GM12878 (cell line): ENCODE data around the gene KBTBD2. TPM values are rescaled to one million over a fixed set of nuclear protein-coding genes. Genes with fewer than 3 reads are reported as not detected.

Experiments
- ATAC-seq: fragments of 200-7000 bp; cut with Tn5 transposase; 3 replicates; pipeline ENCODE4 v1.9.1; 2020; ENCODE audit warnings: mild to moderate bottlenecking, moderate library complexity
- BruUV-seq: library from RNA; stranded (reverse); fragments of 400-500 nt; replicated peaks from 2 replicates; lab custom pipeline; 2021; lab: Mats Ljungman, UMichigan
- CTCF ChIA-PET: fragments of 300-600 bp; sonication (Branson Sonifier 250); formaldehyde crosslinking; extraction: SDS; loops from one replicate; lab custom pipeline; 2021; ENCODE audit warnings: inconsistent platforms; lab: Yijun Ruan, JAX
- POLR2A ChIA-PET: fragments of 350-600 bp; formaldehyde crosslinking; extraction: SDS; loops from one replicate; lab custom pipeline; 2021; ENCODE audit warnings: inconsistent platforms; lab: Charles Lee
- RAD21 ChIA-PET: fragments of 300-600 bp; sonication (Branson Sonifier 250); formaldehyde crosslinking; loops from one replicate; lab custom pipeline; 2023; ENCODE audit warnings: antibody characterized with exemption; ENCODE audit not compliant: unreplicated experiment; lab: Charles Lee
- SMC1A ChIA-PET: fragments of 300-600 bp; sonication (Branson Sonifier 250); formaldehyde crosslinking; loops from one replicate; lab custom pipeline; 2023; ENCODE audit not compliant: unreplicated experiment, uncharacterized antibody; lab: Charles Lee
- DNase-seq: peaks from one replicate; pipeline ENCODE4 v3.0.0-alpha.2; 2011; ENCODE audit warnings: low read depth, low spot score
- FAIRE-seq: peaks from 3 replicates; lab custom pipeline; 2011; peaks lifted over from hg19 to GRCh38; lab: Jason Lieb, UNC
- H2AFZ ChIP-seq: 2 replicates; pipeline ENCODE4 v1.6.0; 2011; ENCODE audit warnings: low read depth, low read length, control low read depth; ENCODE audit not compliant: control insufficient read depth
- H3K27ac ChIP-seq: 2 replicates; pipeline ENCODE4 v1.5.1; 2011; ENCODE audit warnings: control low read depth; ENCODE audit not compliant: control insufficient read depth, insufficient read depth
- H3K27me3 ChIP-seq, 2 experiments: replicated peaks in 1 of 2; 2 replicates each; pipeline versions ENCODE4 v1.6.0 to v1.6.1; 2011; ENCODE audit warnings: low read length in 1 of 2; ENCODE audit not compliant: control insufficient read depth in 2 of 2, insufficient read depth in 2 of 2
- H3K36me3 ChIP-seq, 2 experiments: 2 replicates each; pipeline ENCODE4 v1.5.1; 2011; ENCODE audit warnings: low read length in 1 of 2; ENCODE audit not compliant: control insufficient read depth in 2 of 2, insufficient read depth in 2 of 2
- H3K4me1 ChIP-seq: 2 replicates; pipeline ENCODE4 v1.6.1; 2011; ENCODE audit warnings: mild to moderate bottlenecking, low read length, moderate library complexity, mixed read lengths; ENCODE audit not compliant: control insufficient read depth, insufficient read depth
- H3K4me2 ChIP-seq: 2 replicates; pipeline ENCODE4 v1.6.0; 2011; ENCODE audit warnings: control low read depth; ENCODE audit not compliant: control insufficient read depth, insufficient read depth
- H3K4me3 ChIP-seq: fragments of 200-600 bp; sonication (generic); 2 replicates; pipeline ENCODE4 v1.5.1; 2016
- H3K79me2 ChIP-seq: 2 replicates; pipeline ENCODE4 v1.6.0; 2011; ENCODE audit warnings: low read length; ENCODE audit not compliant: control insufficient read depth, insufficient read depth
- H3K9ac ChIP-seq: 2 replicates; pipeline ENCODE4 v1.8.0; 2011; ENCODE audit warnings: low read length, control low read depth, mixed read lengths; ENCODE audit not compliant: control insufficient read depth, insufficient read depth
- H3K9me3 ChIP-seq: replicated peaks from 3 replicates; pipeline ENCODE4 v1.5.1; 2011; ENCODE audit warnings: mild to moderate bottlenecking, low read length; ENCODE audit not compliant: control insufficient read depth, insufficient read depth
- H4K20me1 ChIP-seq: 2 replicates; pipeline ENCODE4 v1.6.0; 2011; ENCODE audit not compliant: control insufficient read depth, insufficient read depth
- ATF7 ChIP-seq: fragments of 450-650 bp; IDR thresholded peaks from 2 replicates; pipeline ENCODE4 v1.6.1; 2016; ENCODE audit warnings: low read depth, mild to moderate bottlenecking
- CHD4 ChIP-seq: fragments of 200-600 bp; sonication (generic); IDR thresholded peaks from 2 replicates; pipeline ENCODE4 v1.6.1; 2016; ENCODE audit warnings: mild to moderate bottlenecking
- DPF2 ChIP-seq: fragments of 450-650 bp; IDR thresholded peaks from 2 replicates; pipeline ENCODE4 v1.6.1; 2017; ENCODE audit warnings: mild to moderate bottlenecking
- EGR1 ChIP-seq, 2 experiments: IDR thresholded peaks; 1 replicate in 1 of 2; 2 replicates in 1 of 2; pipeline ENCODE4 v1.6.1; 2011 to 2012; ENCODE audit warnings: low read depth in 2 of 2, low read length in 2 of 2, borderline replicate concordance in 1 of 2, mild to moderate bottlenecking in 1 of 2, moderate library complexity in 1 of 2
- FOS ChIP-seq: IDR thresholded peaks from 3 replicates; pipeline ENCODE4 v1.6.1; 2011; ENCODE audit warnings: borderline replicate concordance; ENCODE audit not compliant: insufficient read length; ENCODE audit errors: extremely low read depth
- MEF2A ChIP-seq: IDR thresholded peaks from 2 replicates; pipeline ENCODE4 v1.6.1; 2011; ENCODE audit warnings: low read depth, mild to moderate bottlenecking, low read length, moderate library complexity; ENCODE audit not compliant: insufficient read depth
- NR2C2 ChIP-seq: IDR thresholded peaks from 2 replicates; pipeline ENCODE4 v1.6.1; 2011; ENCODE audit warnings: borderline replicate concordance, low read depth; ENCODE audit not compliant: control insufficient read depth, insufficient read length
- SMARCA5 ChIP-seq: fragments of 450-650 bp; IDR thresholded peaks from 2 replicates; pipeline ENCODE4 v1.6.1; 2017; ENCODE audit warnings: mild to moderate bottlenecking
- SMC3 ChIP-seq: IDR thresholded peaks from 2 replicates; pipeline ENCODE4 v1.6.1; 2011; ENCODE audit warnings: low read length, improper control_type of control experiment, borderline replicate concordance
- TCF3 ChIP-seq: IDR thresholded peaks from 2 replicates; pipeline ENCODE4 v1.6.1; 2012; ENCODE audit warnings: low read depth, mild to moderate bottlenecking, low read length, borderline replicate concordance; ENCODE audit not compliant: insufficient read depth
- WGBS: methylation state at CpG from one replicate; pipeline ENCODE4 v1.1.6; 2016; ENCODE audit warnings: low lambda C conversion rate; ENCODE audit not compliant: insufficient replicate concordance, insufficient coverage; ENCODE audit errors: missing lambda C conversion rate; 5-methylcytosine and 5-hydroxymethylcytosine counted together
- in situ Hi-C: fragments of 300-500 bp; cut with MboI; formaldehyde crosslinking; loops from 9 replicates; pipeline ENCODE4 v1.14.3; 2018; ENCODE audit warnings: mixed read lengths
- intact Hi-C: fragments of 100-400 bp; cut with micrococcal nuclease; formaldehyde crosslinking; loops from one replicate; pipeline ENCODE4 v1.14.2; 2022; ENCODE audit not compliant: unreplicated experiment
- polyA plus RNA-seq, 11 experiments: library from polyadenylated mRNA; depleted of rRNA in 4 of 11; unstranded in 6 of 11; stranded (reverse) in 5 of 11; fragments of >200 nt; fragmentation: Nextera tagmentation in 4 of 11; fragmentation: Illumina TruSeq in 1 of 11; extraction: Ambion mirVana in 4 of 11; extraction: Trizol in 1 of 11; gene quantifications; 1 replicate in 1 of 11; 2 replicates in 10 of 11; pipeline versions ENCODE4 v1.2.1 to v1.2.3, GENCODE V29; 2011 to 2016; ENCODE audit warnings: inconsistent platforms in 2 of 11, missing spikeins in 2 of 11, low read depth in 1 of 11
- total RNA-seq, 4 experiments: library from RNA; depleted of rRNA in 3 of 4; stranded (reverse); fragments of >200 nt in 3 of 4; fragmentation: Illumina TruSeq in 1 of 4; extraction: Trizol in 1 of 4; gene quantifications; 2 replicates each; pipeline versions ENCODE4 v1.2.1 to v1.2.3, GENCODE V29; 2013 to 2021
- TF ChIP-seq, protein P1 (sequence below): fragments of 450-650 bp; IDR thresholded peaks from 2 replicates; pipeline ENCODE4 v1.6.1; 2016; ENCODE audit warnings: mild to moderate bottlenecking
- TF ChIP-seq, protein P2 (sequence below): fragments of 450-650 bp; IDR thresholded peaks from 2 replicates; pipeline ENCODE4 v1.6.1; 2018; ENCODE audit warnings: mild to moderate bottlenecking, low read depth, moderate library complexity; ENCODE audit not compliant: partially characterized antibody
- TF ChIP-seq, protein P3 (sequence below): fragments of 450-650 bp; IDR thresholded peaks from 2 replicates; pipeline ENCODE4 v1.6.1; 2014; ENCODE audit warnings: mild to moderate bottlenecking
- TF ChIP-seq, protein P4 (sequence below): fragments of 450-650 bp; IDR thresholded peaks from 2 replicates; pipeline ENCODE4 v1.6.1; 2017; ENCODE audit warnings: low read depth, mild to moderate bottlenecking, moderate library complexity
- TF ChIP-seq, protein P5 (sequence below): IDR thresholded peaks from 2 replicates; pipeline ENCODE4 v1.6.1; 2011; ENCODE audit warnings: mild to moderate bottlenecking, low read depth, low read length, moderate library complexity; ENCODE audit not compliant: insufficient replicate concordance

KBTBD2 gene
- total and polyA plus RNA-seq, 10 of the 15 experiments (the other 5 are each of a cell fraction or from before 2014, with no cell fraction given): 8.1 to 22.3 (median 16.2) TPM

DNA sequence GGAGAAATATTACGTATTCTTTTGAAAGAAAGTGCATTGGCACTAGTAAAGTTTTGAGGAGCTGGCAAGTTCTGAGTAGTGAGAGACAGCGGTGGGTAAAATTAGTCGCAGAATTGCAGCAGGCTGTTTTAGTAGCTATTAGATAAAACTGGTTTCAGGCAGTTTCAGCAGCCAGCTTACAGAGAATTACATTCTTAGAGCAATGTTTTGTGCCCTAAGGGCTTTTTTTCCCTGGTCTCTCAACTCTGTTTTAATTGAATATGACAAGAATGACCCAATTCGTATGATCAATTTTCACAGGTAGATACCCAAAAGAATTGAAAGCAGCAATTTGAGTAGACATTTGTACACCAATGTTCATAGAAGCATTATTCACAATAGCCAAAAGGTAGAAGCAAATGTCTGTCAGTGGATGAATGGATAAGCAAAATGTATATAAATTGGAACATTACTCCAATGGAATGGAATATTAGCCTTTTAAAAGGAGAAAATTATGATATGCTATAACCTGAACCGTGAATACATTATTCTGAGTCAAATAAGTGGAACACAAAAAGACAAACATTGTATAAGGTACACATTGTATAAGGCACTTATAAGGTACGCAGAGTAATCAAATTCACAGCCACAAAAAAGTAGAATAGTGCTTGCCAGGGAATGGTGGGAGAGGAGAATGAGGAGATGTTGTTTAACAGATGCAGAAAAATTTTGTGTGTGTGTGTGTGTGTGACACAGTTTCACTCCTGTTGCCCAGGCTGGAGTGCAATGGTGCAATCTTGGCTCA, 5.2 kb upstream of the KBTBD2 start:
- ChIA-PET CTCF (no interaction called here), RAD21 (no interaction called here), POLR2A (no interaction called here), SMC1A (no interaction called here)
- H3K9me3 ChIP-seq: no peaks in the 10 kb centered on the region
- no peak for ATAC-seq
- no peaks in the 10 kb centered on the region for H3K79me2 ChIP-seq
- H3K27ac ChIP-seq: no peak overlapping the region
- H3K4me3 ChIP-seq: no peak overlapping the region
- H3K4me1 ChIP-seq: peaks cover 10% of the 10 kb centered on the region; the same call in 1 of the 2 replicates
- in situ Hi-C loops: no loop called here
- 64% methylated on average over 6 of the region's 6 CpGs for WGBS
- H3K9ac ChIP-seq: no peak overlapping the region
- intact Hi-C loops: loop anchor here (10.0 kb wide), 1 partner anchor 402 kb away; the partner anchor contains the start of genes AVL9 and LSM5
- no peak for DNase-seq
- H3K4me2 ChIP-seq: no peak overlapping the region
- no peaks in the 10 kb centered on the region for H4K20me1 ChIP-seq
- H3K27me3 ChIP-seq: no peaks in the 10 kb centered on the region
- no peak for FAIRE-seq
- BruUV-seq: no TSS peak
- no peak overlapping the region for H2AFZ ChIP-seq
- H3K36me3 ChIP-seq: no peaks in the 10 kb centered on the region
- TF ChIP-seq TCF3 (no peak), NR2C2 (no peak), ATF7 (no peak), SMARCA5 (no peak), EGR1 (IDR thresholded peaks at IDR 0.05; ENCODE audit: borderline replicate concordance in 1 of 2, low read depth in 2 of 2, low read length in 2 of 2) (no peak), FOS (no peak), MEF2A (no peak), DPF2 (no peak), CHD4 (no peak), SMC3 (no peak)
- TF ChIP-seq, protein P1, sequence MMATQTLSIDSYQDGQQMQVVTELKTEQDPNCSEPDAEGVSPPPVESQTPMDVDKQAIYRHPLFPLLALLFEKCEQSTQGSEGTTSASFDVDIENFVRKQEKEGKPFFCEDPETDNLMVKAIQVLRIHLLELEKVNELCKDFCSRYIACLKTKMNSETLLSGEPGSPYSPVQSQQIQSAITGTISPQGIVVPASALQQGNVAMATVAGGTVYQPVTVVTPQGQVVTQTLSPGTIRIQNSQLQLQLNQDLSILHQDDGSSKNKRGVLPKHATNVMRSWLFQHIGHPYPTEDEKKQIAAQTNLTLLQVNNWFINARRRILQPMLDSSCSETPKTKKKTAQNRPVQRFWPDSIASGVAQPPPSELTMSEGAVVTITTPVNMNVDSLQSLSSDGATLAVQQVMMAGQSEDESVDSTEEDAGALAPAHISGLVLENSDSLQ: no peak
- TF ChIP-seq, protein P2, sequence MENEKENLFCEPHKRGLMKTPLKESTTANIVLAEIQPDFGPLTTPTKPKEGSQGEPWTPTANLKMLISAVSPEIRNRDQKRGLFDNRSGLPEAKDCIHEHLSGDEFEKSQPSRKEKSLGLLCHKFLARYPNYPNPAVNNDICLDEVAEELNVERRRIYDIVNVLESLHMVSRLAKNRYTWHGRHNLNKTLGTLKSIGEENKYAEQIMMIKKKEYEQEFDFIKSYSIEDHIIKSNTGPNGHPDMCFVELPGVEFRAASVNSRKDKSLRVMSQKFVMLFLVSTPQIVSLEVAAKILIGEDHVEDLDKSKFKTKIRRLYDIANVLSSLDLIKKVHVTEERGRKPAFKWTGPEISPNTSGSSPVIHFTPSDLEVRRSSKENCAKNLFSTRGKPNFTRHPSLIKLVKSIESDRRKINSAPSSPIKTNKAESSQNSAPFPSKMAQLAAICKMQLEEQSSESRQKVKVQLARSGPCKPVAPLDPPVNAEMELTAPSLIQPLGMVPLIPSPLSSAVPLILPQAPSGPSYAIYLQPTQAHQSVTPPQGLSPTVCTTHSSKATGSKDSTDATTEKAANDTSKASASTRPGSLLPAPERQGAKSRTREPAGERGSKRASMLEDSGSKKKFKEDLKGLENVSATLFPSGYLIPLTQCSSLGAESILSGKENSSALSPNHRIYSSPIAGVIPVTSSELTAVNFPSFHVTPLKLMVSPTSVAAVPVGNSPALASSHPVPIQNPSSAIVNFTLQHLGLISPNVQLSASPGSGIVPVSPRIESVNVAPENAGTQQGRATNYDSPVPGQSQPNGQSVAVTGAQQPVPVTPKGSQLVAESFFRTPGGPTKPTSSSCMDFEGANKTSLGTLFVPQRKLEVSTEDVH: no peak
- TF ChIP-seq, protein P3, sequence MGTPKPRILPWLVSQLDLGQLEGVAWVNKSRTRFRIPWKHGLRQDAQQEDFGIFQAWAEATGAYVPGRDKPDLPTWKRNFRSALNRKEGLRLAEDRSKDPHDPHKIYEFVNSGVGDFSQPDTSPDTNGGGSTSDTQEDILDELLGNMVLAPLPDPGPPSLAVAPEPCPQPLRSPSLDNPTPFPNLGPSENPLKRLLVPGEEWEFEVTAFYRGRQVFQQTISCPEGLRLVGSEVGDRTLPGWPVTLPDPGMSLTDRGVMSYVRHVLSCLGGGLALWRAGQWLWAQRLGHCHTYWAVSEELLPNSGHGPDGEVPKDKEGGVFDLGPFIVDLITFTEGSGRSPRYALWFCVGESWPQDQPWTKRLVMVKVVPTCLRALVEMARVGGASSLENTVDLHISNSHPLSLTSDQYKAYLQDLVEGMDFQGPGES: no peak
- TF ChIP-seq, protein P4, sequence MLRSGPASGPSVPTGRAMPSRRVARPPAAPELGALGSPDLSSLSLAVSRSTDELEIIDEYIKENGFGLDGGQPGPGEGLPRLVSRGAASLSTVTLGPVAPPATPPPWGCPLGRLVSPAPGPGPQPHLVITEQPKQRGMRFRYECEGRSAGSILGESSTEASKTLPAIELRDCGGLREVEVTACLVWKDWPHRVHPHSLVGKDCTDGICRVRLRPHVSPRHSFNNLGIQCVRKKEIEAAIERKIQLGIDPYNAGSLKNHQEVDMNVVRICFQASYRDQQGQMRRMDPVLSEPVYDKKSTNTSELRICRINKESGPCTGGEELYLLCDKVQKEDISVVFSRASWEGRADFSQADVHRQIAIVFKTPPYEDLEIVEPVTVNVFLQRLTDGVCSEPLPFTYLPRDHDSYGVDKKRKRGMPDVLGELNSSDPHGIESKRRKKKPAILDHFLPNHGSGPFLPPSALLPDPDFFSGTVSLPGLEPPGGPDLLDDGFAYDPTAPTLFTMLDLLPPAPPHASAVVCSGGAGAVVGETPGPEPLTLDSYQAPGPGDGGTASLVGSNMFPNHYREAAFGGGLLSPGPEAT: no peak
- TF ChIP-seq, protein P5, sequence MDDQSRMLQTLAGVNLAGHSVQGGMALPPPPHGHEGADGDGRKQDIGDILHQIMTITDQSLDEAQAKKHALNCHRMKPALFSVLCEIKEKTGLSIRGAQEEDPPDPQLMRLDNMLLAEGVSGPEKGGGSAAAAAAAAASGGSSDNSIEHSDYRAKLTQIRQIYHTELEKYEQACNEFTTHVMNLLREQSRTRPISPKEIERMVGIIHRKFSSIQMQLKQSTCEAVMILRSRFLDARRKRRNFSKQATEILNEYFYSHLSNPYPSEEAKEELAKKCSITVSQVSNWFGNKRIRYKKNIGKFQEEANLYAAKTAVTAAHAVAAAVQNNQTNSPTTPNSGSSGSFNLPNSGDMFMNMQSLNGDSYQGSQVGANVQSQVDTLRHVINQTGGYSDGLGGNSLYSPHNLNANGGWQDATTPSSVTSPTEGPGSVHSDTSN: no peak
